22Rv1 (cell line): Measurements from ENCODE around the gene BAIAP2L1.

Experiments
- ZFX ChIP-seq: fragments of 450-650 bp; IDR thresholded peaks from 2 replicates; pipeline ENCODE4 v1.6.1; 2017; ENCODE audit warnings: antibody characterized with exemption, borderline replicate concordance
- TF ChIP-seq, protein P1 (sequence below): fragments of 450-650 bp; IDR thresholded peaks from 2 replicates; pipeline ENCODE4 v1.5.1; 2017; ENCODE audit warnings: mild to moderate bottlenecking

DNA sequence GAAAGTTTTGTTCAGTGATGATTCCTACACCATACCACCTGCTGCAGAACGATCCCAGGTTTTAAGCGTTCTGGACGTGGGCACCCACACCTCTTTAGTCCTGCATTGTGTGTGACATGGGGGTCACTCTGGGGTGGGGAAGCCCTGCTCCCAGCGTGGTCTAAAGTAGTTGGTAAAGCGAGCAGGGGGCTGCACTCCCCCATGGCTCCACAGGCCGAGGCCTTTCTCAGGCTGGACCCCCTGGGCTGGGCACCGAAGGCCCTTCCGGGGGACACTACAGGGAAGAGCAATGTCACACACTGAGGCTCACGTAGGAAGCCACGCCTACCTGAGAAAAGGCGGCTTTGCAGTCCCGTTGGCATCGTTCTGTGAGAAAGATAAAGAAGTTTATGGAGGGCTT, 107.1 kb downstream of the BAIAP2L1 start:
- TF ChIP-seq, protein P1, sequence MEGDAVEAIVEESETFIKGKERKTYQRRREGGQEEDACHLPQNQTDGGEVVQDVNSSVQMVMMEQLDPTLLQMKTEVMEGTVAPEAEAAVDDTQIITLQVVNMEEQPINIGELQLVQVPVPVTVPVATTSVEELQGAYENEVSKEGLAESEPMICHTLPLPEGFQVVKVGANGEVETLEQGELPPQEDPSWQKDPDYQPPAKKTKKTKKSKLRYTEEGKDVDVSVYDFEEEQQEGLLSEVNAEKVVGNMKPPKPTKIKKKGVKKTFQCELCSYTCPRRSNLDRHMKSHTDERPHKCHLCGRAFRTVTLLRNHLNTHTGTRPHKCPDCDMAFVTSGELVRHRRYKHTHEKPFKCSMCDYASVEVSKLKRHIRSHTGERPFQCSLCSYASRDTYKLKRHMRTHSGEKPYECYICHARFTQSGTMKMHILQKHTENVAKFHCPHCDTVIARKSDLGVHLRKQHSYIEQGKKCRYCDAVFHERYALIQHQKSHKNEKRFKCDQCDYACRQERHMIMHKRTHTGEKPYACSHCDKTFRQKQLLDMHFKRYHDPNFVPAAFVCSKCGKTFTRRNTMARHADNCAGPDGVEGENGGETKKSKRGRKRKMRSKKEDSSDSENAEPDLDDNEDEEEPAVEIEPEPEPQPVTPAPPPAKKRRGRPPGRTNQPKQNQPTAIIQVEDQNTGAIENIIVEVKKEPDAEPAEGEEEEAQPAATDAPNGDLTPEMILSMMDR = no peak
- TF ChIP-seq ZFX = no peak
